Naive thymus-derived CD4-positive, alpha-beta T cell (primary cell): ENCODE results near the gene PICK1. TPM values are rescaled to one million over a fixed set of nuclear protein-coding genes. Genes with fewer than 3 reads are reported as not detected.

Source experiments
- ATAC-seq: fragments of 150-1000 bp; cut with Tn5 transposase; 2 replicates; pipeline ENCODE4 v1.10.0; 2021; ENCODE audit warnings: mild to moderate bottlenecking, moderate library complexity
- CTCF ChIA-PET: fragments of 350-600 bp; sonication (Branson Sonifier 250); formaldehyde crosslinking; loops from one replicate; lab custom pipeline; 2021; ENCODE audit warnings: antibody characterized with exemption; lab: Charles Lee
- POLR2A ChIA-PET: fragments of 350-600 bp; sonication (Branson Sonifier 250); formaldehyde crosslinking; loops from one replicate; lab custom pipeline; 2021; ENCODE audit warnings: antibody characterized with exemption, inconsistent platforms; lab: Charles Lee
- DNase-seq, 9 donors: peaks; one replicate each; pipeline versions ENCODE4 v3.0.0 to v3.0.0-alpha.2; 2020 to 2022; ENCODE audit warnings: mixed read lengths in 1 of 9
- H3K27ac ChIP-seq: one replicate; pipeline ENCODE4 v1.7.0; 2013; ENCODE audit warnings: mild to moderate bottlenecking, low read depth, low read length, moderate library complexity
- H3K27me3 ChIP-seq, 2 donors: one replicate each; pipeline ENCODE4 v1.7.0; 2013; ENCODE audit warnings: low read length in 2 of 2, mild to moderate bottlenecking in 2 of 2, moderate library complexity in 2 of 2; ENCODE audit not compliant: control insufficient read depth in 2 of 2, insufficient read depth in 2 of 2
- H3K36me3 ChIP-seq, 3 experiments: 1 replicate in 2 of 3; 2 replicates in 1 of 3; pipeline ENCODE4 v1.7.0; 2013; ENCODE audit warnings: low read length in 3 of 3, mild to moderate bottlenecking in 3 of 3, moderate library complexity in 1 of 3; ENCODE audit not compliant: insufficient read depth in 3 of 3, control insufficient read depth in 2 of 3
- H3K4me1 ChIP-seq, 2 donors: one replicate each; pipeline ENCODE4 v1.7.0; 2013; ENCODE audit warnings: low read length in 2 of 2, mild to moderate bottlenecking in 2 of 2, moderate library complexity in 1 of 2; ENCODE audit not compliant: control insufficient read depth in 2 of 2, insufficient read depth in 2 of 2
- H3K4me3 ChIP-seq: 2 replicates; pipeline ENCODE4 v1.7.0; 2013; ENCODE audit warnings: mild to moderate bottlenecking, low read length
- H3K9me3 ChIP-seq, 3 experiments: 1 replicate in 2 of 3; 2 replicates in 1 of 3; pipeline ENCODE4 v1.7.0; 2013; ENCODE audit warnings: low read length in 3 of 3; ENCODE audit not compliant: control insufficient read depth in 2 of 3
- H3K27ac Mint-ChIP-seq, 9 donors: one replicate each; pipeline ENCODE4 v1.8.0; 2020 to 2022; ENCODE audit warnings: mixed read lengths in 9 of 9, mild to moderate bottlenecking in 8 of 9, moderate library complexity in 5 of 9, inconsistent platforms in 2 of 9
- H3K27me3 Mint-ChIP-seq, 5 donors: one replicate each; pipeline ENCODE4 v1.8.0; 2021 to 2022; ENCODE audit warnings: mixed read lengths in 5 of 5, mild to moderate bottlenecking in 1 of 5
- H3K36me3 Mint-ChIP-seq, 5 donors: one replicate each; pipeline ENCODE4 v1.8.0; 2020 to 2022; ENCODE audit warnings: mixed read lengths in 5 of 5, mild to moderate bottlenecking in 3 of 5, inconsistent platforms in 1 of 5
- H3K4me1 Mint-ChIP-seq, 7 donors: one replicate each; pipeline ENCODE4 v1.8.0; 2020 to 2022; ENCODE audit warnings: mixed read lengths in 7 of 7, mild to moderate bottlenecking in 3 of 7, inconsistent platforms in 1 of 7
- H3K4me3 Mint-ChIP-seq, 10 donors: one replicate each; pipeline ENCODE4 v1.8.0; 2020 to 2022; ENCODE audit warnings: mild to moderate bottlenecking in 10 of 10, mixed read lengths in 10 of 10, moderate library complexity in 6 of 10, inconsistent platforms in 2 of 10
- H3K9me3 Mint-ChIP-seq, 11 donors: one replicate each; pipeline ENCODE4 v1.8.0; 2020 to 2022; ENCODE audit warnings: mixed read lengths in 11 of 11, mild to moderate bottlenecking in 4 of 11, inconsistent platforms in 1 of 11, moderate library complexity in 1 of 11
- intact Hi-C, 2 donors: fragments of 100-400 bp; cut with micrococcal nuclease; formaldehyde crosslinking; loops; one replicate each; pipeline ENCODE4 v1.15.1; 2023
- polyA plus RNA-seq, 2 donors: library from polyadenylated mRNA; unstranded; fragments of 300-500 nt; fragmentation: Illumina TruSeq; gene quantifications; one replicate each; pipeline ENCODE4 v1.2.3, GENCODE V29; 2021
- total RNA-seq, 6 experiments: library from RNA in 5 of 6; stranded (reverse) in 5 of 6; gene quantifications; 1 replicate in 5 of 6; 2 replicates in 1 of 6; pipeline ENCODE4 v1.2.3 and lab custom pipeline; 2021 to 2026

PICK1 gene
- total and polyA plus RNA-seq, 7 experiments from 2014 or later = 6.3 to 29.3 (median 25.3) TPM

- H3K27ac ChIP-seq = no peak overlapping the region
- ChIA-PET POLR2A (interaction anchor here (0.5 to 0.6 kb wide), 2 partner anchors 77 to 649 kb away, joined by 3 to 4 read pairs; no protein-coding TSS in a partner anchor), CTCF (interaction anchor here (0.9 to 1.1 kb wide), 2 partner anchors 11 to 55 kb away, joined by 3 read pairs; no protein-coding TSS in a partner anchor)
- no peaks in the 10 kb centered on the region for H3K4me1 ChIP-seq
- Mint-ChIP-seq H3K27me3 (no peaks in the 10 kb centered on the region), H3K9me3 (peaks cover 0 to 2% (median 0%) of the 10 kb centered on the region in 11 donors), H3K27ac (no peak overlapping the region), H3K4me3 (no peak overlapping the region), H3K36me3 (peaks cover 0 to 8% (median 2%) of the 10 kb centered on the region in 5 donors), H3K4me1 (peaks cover 0 to 14% (median 4%) of the 10 kb centered on the region in 7 donors)
- no peaks in the 10 kb centered on the region for H3K9me3 ChIP-seq
- no peak overlapping the region for H3K4me3 ChIP-seq
- no peak for ATAC-seq
- H3K36me3 ChIP-seq = peaks cover 0 to 10% (median 0%) of the 10 kb centered on the region in 3 experiments
- no peaks in the 10 kb centered on the region for H3K27me3 ChIP-seq
- no peak for DNase-seq
- intact Hi-C loops = loop anchor here in 1 of 2 donors (10.0 kb wide), 1 partner anchor 468 kb away; the partner anchor contains the start of gene DMC1
These were observed 49.8 kb downstream of the PICK1 start for GRCh38 chr22:38106814-38107578.

- Histone ChIP-seq H3K27me3 (no peaks in the 10 kb centered on the region), H3K9me3 (no peaks in the 10 kb centered on the region), H3K36me3 (peaks cover 0 to 14% (median 0%) of the 10 kb centered on the region in 3 experiments), H3K27ac (no peak overlapping the region), H3K4me1 (no peaks in the 10 kb centered on the region), H3K4me3 (no peak overlapping the region)
- Mint-ChIP-seq H3K27ac (peak overlapping the region in 2 of 9 donors; percentile 33 to 65), H3K4me1 (peaks cover 0 to 14% (median 4%) of the 10 kb centered on the region in 7 donors), H3K9me3 (peaks cover 0 to 2% (median 0%) of the 10 kb centered on the region in 11 donors), H3K4me3 (no peak overlapping the region), H3K36me3 (peaks cover 0 to 8% (median 2%) of the 10 kb centered on the region in 5 donors), H3K27me3 (no peaks in the 10 kb centered on the region)
- ChIA-PET POLR2A (no interaction called here), CTCF (interaction anchor here (0.9 kb wide), 1 partner anchor 10 kb away, joined by 3 read pairs; no protein-coding TSS in a partner anchor)
- intact Hi-C loops = loop anchor here in 1 of 2 donors (10.0 kb wide), 1 partner anchor 467 kb away; the partner anchor contains the start of gene DMC1
- DNase-seq (no peak), ATAC-seq (no peak)
These were observed 50.7 kb downstream of the PICK1 start for GRCh38 chr22:38107692-38108515.

GRCh38 chr22:38108561-38109319, 51.5 kb downstream of the PICK1 start:
- Mint-ChIP-seq H3K4me3 (no peak overlapping the region), H3K27me3 (no peaks in the 10 kb centered on the region), H3K27ac (peak overlapping the region in 4 of 9 donors; percentile 33 to 80 (median 56)), H3K36me3 (peaks cover 0 to 8% (median 2%) of the 10 kb centered on the region in 5 donors), H3K4me1 (peaks cover 0 to 12% (median 4%) of the 10 kb centered on the region in 7 donors), H3K9me3 (peaks cover 0 to 2% (median 0%) of the 10 kb centered on the region in 11 donors)
- ChIA-PET CTCF (no interaction called here), POLR2A (no interaction called here)
- no peak overlapping the region for H3K4me3 ChIP-seq
- peaks cover 0 to 14% (median 0%) of the 10 kb centered on the region in 3 experiments for H3K36me3 ChIP-seq
- DNase-seq = peak in 1 of 9 donors; percentile 9
- H3K27me3 ChIP-seq = no peaks in the 10 kb centered on the region
- peak; percentile 26 for ATAC-seq
- H3K9me3 ChIP-seq = no peaks in the 10 kb centered on the region
- intact Hi-C loops = loop anchor here in 1 of 2 donors (10.0 kb wide), 1 partner anchor 466 kb away; the partner anchor contains the start of gene DMC1
- H3K27ac ChIP-seq = no peak overlapping the region
- H3K4me1 ChIP-seq = no peaks in the 10 kb centered on the region

GRCh38 chr22:38109371-38110001, 52.3 kb downstream of the PICK1 start:
- peaks cover 0 to 2% (median 0%) of the 10 kb centered on the region in 11 donors for H3K9me3 Mint-ChIP-seq

GRCh38 chr22:38110008-38110862, 53.0 kb downstream of the PICK1 start, which contains the start of gene BAIAP2L2:
BAIAP2L2 (minus strand) TSS chr22:38110684; CDS start chr22:38110525, 159 bp downstream.
- no peak for ATAC-seq
- ChIA-PET POLR2A (no interaction called here), CTCF (no interaction called here)
- H3K4me1 ChIP-seq = no peaks in the 10 kb centered on the region
- H3K27me3 ChIP-seq = no peaks in the 10 kb centered on the region
- peaks cover 0 to 16% (median 0%) of the 10 kb centered on the region in 3 experiments for H3K36me3 ChIP-seq
- DNase-seq = no peak
- intact Hi-C loops = loop anchor here (5.0 to 10.0 kb wide), 3 partner anchors 72 to 242 kb away; partner anchors contain the start of genes MAFF (in 1 of the 2) and PLA2G6 (in 1 of the 2)
- peaks cover 0 to 11% (median 4%) of the 10 kb centered on the region in 5 donors for H3K36me3 Mint-ChIP-seq
- peaks cover 0 to 11% (median 4%) of the 10 kb centered on the region in 7 donors for H3K4me1 Mint-ChIP-seq
- H3K4me3 Mint-ChIP-seq = peak within 1 kb of the TSS in 2 of 10 donors; percentile 36 to 48
- peak within 1 kb of the TSS in 5 of 9 donors; percentile 59 to 92 (median 89) for H3K27ac Mint-ChIP-seq
- H3K27ac ChIP-seq = no peak within 1 kb of the TSS
- H3K9me3 Mint-ChIP-seq = peaks cover 0 to 2% (median 0%) of the 10 kb centered on the region in 11 donors
- H3K4me3 ChIP-seq = no peak within 1 kb of the TSS
- no peaks in the 10 kb centered on the region for H3K9me3 ChIP-seq
- no peaks in the 10 kb centered on the region for H3K27me3 Mint-ChIP-seq

More at GRCh38 chr22:38109371-38110001, 52.3 kb downstream of the PICK1 start:
- no peaks in the 10 kb centered on the region for H3K4me1 ChIP-seq
- H3K27me3 ChIP-seq = no peaks in the 10 kb centered on the region
- no peak for ATAC-seq
- H3K9me3 ChIP-seq = no peaks in the 10 kb centered on the region
- H3K4me3 Mint-ChIP-seq = peak overlapping the region in 2 of 10 donors; percentile 36 to 48
- peaks cover 0 to 11% (median 4%) of the 10 kb centered on the region in 7 donors for H3K4me1 Mint-ChIP-seq
- peak overlapping the region in 5 of 9 donors; percentile 59 to 92 (median 89) for H3K27ac Mint-ChIP-seq
- intact Hi-C loops = loop anchor here (5.0 to 10.0 kb wide), 4 partner anchors 73 to 465 kb away; partner anchors contain the start of genes DMC1 (in 1 of the 2), MAFF (in 1 of the 2) and PLA2G6 (in 1 of the 2)
- ChIA-PET CTCF (no interaction called here), POLR2A (no interaction called here)
- no peak overlapping the region for H3K4me3 ChIP-seq
- H3K27me3 Mint-ChIP-seq = no peaks in the 10 kb centered on the region
- H3K36me3 Mint-ChIP-seq = peaks cover 0 to 8% (median 3%) of the 10 kb centered on the region in 5 donors
- peaks cover 0 to 14% (median 0%) of the 10 kb centered on the region in 3 experiments for H3K36me3 ChIP-seq
- peak in 4 of 9 donors; percentile 7 to 22 (median 17) for DNase-seq
- no peak overlapping the region for H3K27ac ChIP-seq
